ENCODE data around the gene HDDC2.
A peak's percentile ranks its signal among the peaks of the same experiment; 100 is the strongest.

The HDDC2 gene

GRCh38 chr6:125273965-125274364, 27.8 kb downstream of the HDDC2 start:
- DNase-seq = no peak
- no peak overlapping the region for H3K9ac ChIP-seq (ENCODE audit: low read length)
- no peak overlapping the region for H4K8ac ChIP-seq (ENCODE audit: low read length)
- no peak overlapping the region for H3K4me2 ChIP-seq (ENCODE audit: low read length, poor library complexity, severe bottlenecking)
- no peak overlapping the region for H2BK15ac ChIP-seq (ENCODE audit: low read depth, poor library complexity, severe bottlenecking)
- no peak overlapping the region for H3K23ac ChIP-seq (ENCODE audit: low read length in 2 of 2)
- no peak overlapping the region for H3K18ac ChIP-seq (ENCODE audit: low read depth in 1 of 2, low read length in 2 of 2)
- H4K91ac ChIP-seq (ENCODE audit: low read length) = no peak overlapping the region
- H3K14ac ChIP-seq (ENCODE audit: low read length in 2 of 2) = no peak overlapping the region
- WGBS = 94% methylated on average over 7 of the region's 7 CpGs
- no peak overlapping the region for H3K4ac ChIP-seq (ENCODE audit: low read depth in 1 of 2, low read length in 2 of 2)
- H2AK5ac ChIP-seq (ENCODE audit: low read length, severe bottlenecking) = no peak overlapping the region
- no peak overlapping the region for H2BK12ac ChIP-seq (ENCODE audit: low read length in 2 of 2)
- no peak overlapping the region for H2BK120ac ChIP-seq (ENCODE audit: low read depth, low read length)
- no peak overlapping the region for H3K27ac ChIP-seq (ENCODE audit: low read length, poor library complexity, severe bottlenecking)
- no peak overlapping the region for H3K4me3 ChIP-seq (ENCODE audit: insufficient read depth in 1 of 2, low read depth in 1 of 2, low read length in 2 of 2)
- no peaks in the 10 kb centered on the region for H3K9me3 ChIP-seq (ENCODE audit: control insufficient read depth, low read length)
- H2BK5ac ChIP-seq (ENCODE audit: low read depth, low read length, poor library complexity, severe bottlenecking) = no peak overlapping the region
- H2AFZ ChIP-seq (ENCODE audit: low read depth, low read length) = no peak overlapping the region
- H3K27me3 ChIP-seq (ENCODE audit: control insufficient read depth in 1 of 2, insufficient read depth in 1 of 2, low read length in 2 of 2) = no peaks in the 10 kb centered on the region
- peaks cover 8% of the 10 kb centered on the region for H3K79me1 ChIP-seq (replicated peaks; ENCODE audit: low read length, poor library complexity, severe bottlenecking)
- peaks cover 2% of the 10 kb centered on the region for H3K4me1 ChIP-seq (ENCODE audit: control insufficient read depth, insufficient read depth, low read depth, low read length)
- H3K36me3 ChIP-seq (ENCODE audit: control insufficient read depth in 1 of 2, insufficient read depth in 2 of 2, low read depth in 1 of 2, low read length in 2 of 2) = peaks cover 32 to 68% of the 10 kb centered on the region in 2 experiments

GRCh38 chr6:125273251-125273650, 28.5 kb downstream of the HDDC2 start:
- Histone ChIP-seq H3K27me3 (ENCODE audit: control insufficient read depth in 1 of 2, insufficient read depth in 1 of 2, low read length in 2 of 2) (no peaks in the 10 kb centered on the region), H3K4me2 (ENCODE audit: low read length, poor library complexity, severe bottlenecking) (no peak overlapping the region), H3K4me3 (ENCODE audit: insufficient read depth in 1 of 2, low read depth in 1 of 2, low read length in 2 of 2) (no peak overlapping the region), H3K14ac (ENCODE audit: low read length in 2 of 2) (no peak overlapping the region), H2AFZ (ENCODE audit: low read depth, low read length) (no peak overlapping the region), H4K91ac (ENCODE audit: low read length) (no peak overlapping the region), H3K9ac (ENCODE audit: low read length) (no peak overlapping the region), H2BK12ac (ENCODE audit: low read length in 2 of 2) (no peak overlapping the region), H3K4me1 (ENCODE audit: control insufficient read depth, insufficient read depth, low read depth, low read length) (peaks cover 4% of the 10 kb centered on the region), H2BK120ac (ENCODE audit: low read depth, low read length) (no peak overlapping the region), H3K9me3 (ENCODE audit: control insufficient read depth, low read length) (no peaks in the 10 kb centered on the region), H3K36me3 (ENCODE audit: control insufficient read depth in 1 of 2, insufficient read depth in 2 of 2, low read depth in 1 of 2, low read length in 2 of 2) (peaks cover 32 to 66% of the 10 kb centered on the region in 2 experiments), H2AK5ac (ENCODE audit: low read length, severe bottlenecking) (peak overlapping the region; percentile 26), H3K18ac (ENCODE audit: low read depth in 1 of 2, low read length in 2 of 2) (no peak overlapping the region), H3K23ac (ENCODE audit: low read length in 2 of 2) (no peak overlapping the region), H4K8ac (ENCODE audit: low read length) (no peak overlapping the region), H3K27ac (ENCODE audit: low read length, poor library complexity, severe bottlenecking) (no peak overlapping the region), H2BK5ac (ENCODE audit: low read depth, low read length, poor library complexity, severe bottlenecking) (no peak overlapping the region), H2BK15ac (ENCODE audit: low read depth, poor library complexity, severe bottlenecking) (no peak overlapping the region), H3K4ac (ENCODE audit: low read depth in 1 of 2, low read length in 2 of 2) (no peak overlapping the region), H3K79me1 (replicated peaks; ENCODE audit: low read length, poor library complexity, severe bottlenecking) (peaks cover 8% of the 10 kb centered on the region)
- 98% methylated on average over 8 of the region's 8 CpGs for WGBS
- DNase-seq = no peak

GRCh38 chr6:125271486-125272159, 30.1 kb downstream of the HDDC2 start:
- Histone ChIP-seq H3K9me3 (ENCODE audit: control insufficient read depth, low read length) (no peaks in the 10 kb centered on the region), H4K8ac (ENCODE audit: low read length) (no peak overlapping the region), H3K18ac (ENCODE audit: low read depth in 1 of 2, low read length in 2 of 2) (no peak overlapping the region), H3K23ac (ENCODE audit: low read length in 2 of 2) (no peak overlapping the region), H3K14ac (ENCODE audit: low read length in 2 of 2) (no peak overlapping the region), H2BK120ac (ENCODE audit: low read depth, low read length) (no peak overlapping the region), H3K4ac (ENCODE audit: low read depth in 1 of 2, low read length in 2 of 2) (no peak overlapping the region), H3K9ac (ENCODE audit: low read length) (no peak overlapping the region), H3K27ac (ENCODE audit: low read length, poor library complexity, severe bottlenecking) (no peak overlapping the region), H2BK12ac (ENCODE audit: low read length in 2 of 2) (no peak overlapping the region), H3K4me3 (ENCODE audit: insufficient read depth in 1 of 2, low read depth in 1 of 2, low read length in 2 of 2) (no peak overlapping the region), H4K91ac (ENCODE audit: low read length) (no peak overlapping the region), H3K79me1 (replicated peaks; ENCODE audit: low read length, poor library complexity, severe bottlenecking) (peaks cover 4% of the 10 kb centered on the region), H3K4me2 (ENCODE audit: low read length, poor library complexity, severe bottlenecking) (no peak overlapping the region), H3K36me3 (ENCODE audit: control insufficient read depth in 1 of 2, insufficient read depth in 2 of 2, low read depth in 1 of 2, low read length in 2 of 2) (peaks cover 32 to 55% of the 10 kb centered on the region in 2 experiments), H2BK5ac (ENCODE audit: low read depth, low read length, poor library complexity, severe bottlenecking) (no peak overlapping the region), H2AFZ (ENCODE audit: low read depth, low read length) (no peak overlapping the region), H3K4me1 (ENCODE audit: control insufficient read depth, insufficient read depth, low read depth, low read length) (peaks cover 9% of the 10 kb centered on the region), H2BK15ac (ENCODE audit: low read depth, poor library complexity, severe bottlenecking) (no peak overlapping the region), H2AK5ac (ENCODE audit: low read length, severe bottlenecking) (no peak overlapping the region), H3K27me3 (ENCODE audit: control insufficient read depth in 1 of 2, insufficient read depth in 1 of 2, low read length in 2 of 2) (no peaks in the 10 kb centered on the region)
- no peak for DNase-seq
- 92% methylated on average over 8 of the region's 8 CpGs for WGBS

GRCh38 chr6:125270380-125270779, 31.4 kb downstream of the HDDC2 start:
- Histone ChIP-seq H3K4me1 (ENCODE audit: control insufficient read depth, insufficient read depth, low read depth, low read length) (peaks cover 9% of the 10 kb centered on the region), H3K79me1 (replicated peaks; ENCODE audit: low read length, poor library complexity, severe bottlenecking) (peaks cover 3% of the 10 kb centered on the region), H3K27ac (ENCODE audit: low read length, poor library complexity, severe bottlenecking) (no peak overlapping the region), H2BK15ac (ENCODE audit: low read depth, poor library complexity, severe bottlenecking) (no peak overlapping the region), H3K4me3 (ENCODE audit: insufficient read depth in 1 of 2, low read depth in 1 of 2, low read length in 2 of 2) (no peak overlapping the region), H3K27me3 (ENCODE audit: control insufficient read depth in 1 of 2, insufficient read depth in 1 of 2, low read length in 2 of 2) (no peaks in the 10 kb centered on the region), H3K14ac (ENCODE audit: low read length in 2 of 2) (no peak overlapping the region), H2AK5ac (ENCODE audit: low read length, severe bottlenecking) (no peak overlapping the region), H2BK12ac (ENCODE audit: low read length in 2 of 2) (no peak overlapping the region), H2BK120ac (ENCODE audit: low read depth, low read length) (no peak overlapping the region), H3K23ac (ENCODE audit: low read length in 2 of 2) (no peak overlapping the region), H3K36me3 (ENCODE audit: control insufficient read depth in 1 of 2, insufficient read depth in 2 of 2, low read depth in 1 of 2, low read length in 2 of 2) (peaks cover 32 to 44% of the 10 kb centered on the region in 2 experiments), H3K9ac (ENCODE audit: low read length) (no peak overlapping the region), H4K8ac (ENCODE audit: low read length) (no peak overlapping the region), H3K18ac (ENCODE audit: low read depth in 1 of 2, low read length in 2 of 2) (no peak overlapping the region), H3K4me2 (ENCODE audit: low read length, poor library complexity, severe bottlenecking) (no peak overlapping the region), H2AFZ (ENCODE audit: low read depth, low read length) (no peak overlapping the region), H3K9me3 (ENCODE audit: control insufficient read depth, low read length) (no peaks in the 10 kb centered on the region), H4K91ac (ENCODE audit: low read length) (no peak overlapping the region), H2BK5ac (ENCODE audit: low read depth, low read length, poor library complexity, severe bottlenecking) (no peak overlapping the region), H3K4ac (ENCODE audit: low read depth in 1 of 2, low read length in 2 of 2) (no peak overlapping the region)
- 97% methylated on average over 4 of the region's 4 CpGs for WGBS
- DNase-seq = no peak

All from mesenchymal stem cell (in vitro differentiated cells and primary cell).